ENCODE measurements around the gene GRIK4. TPM values are rescaled to one million over a fixed set of nuclear protein-coding genes. Genes with fewer than 3 reads are reported as not detected.

GRIK4 gene
- total RNA-seq, 2 experiments from 2014 or later, result 0.06 TPM; not detected in 1

GRCh38 chr11:120774591-120775386 is 263.2 kb downstream of the GRIK4 start:
- Histone ChIP-seq H2AFZ (ENCODE audit: low read length) (no peak overlapping the region), H3K9me2 (ENCODE audit: insufficient read depth, low read length) (no peaks in the 10 kb centered on the region), H3K4me3 (ENCODE audit: low read depth, low read length, poor library complexity, severe bottlenecking) (no peak overlapping the region), H3K36me3 (ENCODE audit: insufficient read depth, low read length) (no peaks in the 10 kb centered on the region), H3K4me1 (ENCODE audit: insufficient read depth, low read length, poor library complexity, severe bottlenecking) (no peaks in the 10 kb centered on the region), H3K4me2 (ENCODE audit: low read length) (no peak overlapping the region), H3K79me2 (ENCODE audit: insufficient read depth, low read depth, low read length) (no peaks in the 10 kb centered on the region), H3K9me3 (ENCODE audit: low read length) (no peaks in the 10 kb centered on the region), H4K20me1 (ENCODE audit: insufficient read depth, low read length) (no peaks in the 10 kb centered on the region; the same call in 1 of the 2 replicates), H3K27ac (ENCODE audit: low read depth, low read length, poor library complexity, severe bottlenecking) (no peak overlapping the region)
- POLR2A ChIA-PET, result no interaction called here
- DNase-seq (ENCODE audit: low spot score), result no peak
- CTCF ChIA-PET (ENCODE audit: unreplicated experiment), result no interaction called here
- BruUV-seq (replicated peaks), result no TSS peak
- intact Hi-C loops (cut with micrococcal nuclease; ENCODE audit: unreplicated experiment), result no loop called here
- TF ChIP-seq CTCF (conservative IDR thresholded peaks at IDR 0.05; ENCODE audit: low read length), result no peak
- TF ChIP-seq EZH2phosphoT487 (IDR thresholded peaks at IDR 0.05; ENCODE audit: borderline replicate concordance, low read depth, low read length), result no peak

GRCh38 chr11:120775986-120776951 is 264.7 kb downstream of the GRIK4 start:
- CTCF ChIA-PET (ENCODE audit: unreplicated experiment), result no interaction called here
- intact Hi-C loops (cut with micrococcal nuclease; ENCODE audit: unreplicated experiment), result no loop called here

More at GRCh38 chr11:120775986-120776951, 264.7 kb downstream of the GRIK4 start:
- no TSS peak for BruUV-seq (replicated peaks)
- POLR2A ChIA-PET, result no interaction called here
- no peak for DNase-seq (ENCODE audit: low spot score)
- TF ChIP-seq EZH2phosphoT487 (IDR thresholded peaks at IDR 0.05; ENCODE audit: borderline replicate concordance, low read depth, low read length) (no peak), CTCF (conservative IDR thresholded peaks at IDR 0.05; ENCODE audit: low read length) (no peak)
- no peaks in the 10 kb centered on the region for H3K9me3 ChIP-seq (ENCODE audit: low read length)
- no peaks in the 10 kb centered on the region for H3K79me2 ChIP-seq (ENCODE audit: insufficient read depth, low read depth, low read length)
- no peak overlapping the region for H3K4me2 ChIP-seq (ENCODE audit: low read length)
- H3K9me2 ChIP-seq (ENCODE audit: insufficient read depth, low read length), result no peaks in the 10 kb centered on the region
- no peak overlapping the region for H2AFZ ChIP-seq (ENCODE audit: low read length)
- H3K4me3 ChIP-seq (ENCODE audit: low read depth, low read length, poor library complexity, severe bottlenecking), result no peak overlapping the region
- no peak overlapping the region for H3K27ac ChIP-seq (ENCODE audit: low read depth, low read length, poor library complexity, severe bottlenecking)
- no peaks in the 10 kb centered on the region for H3K4me1 ChIP-seq (ENCODE audit: insufficient read depth, low read length, poor library complexity, severe bottlenecking)
- no peaks in the 10 kb centered on the region; the same call in 1 of the 2 replicates for H4K20me1 ChIP-seq (ENCODE audit: insufficient read depth, low read length)
- H3K36me3 ChIP-seq (ENCODE audit: insufficient read depth, low read length), result no peaks in the 10 kb centered on the region

Data from OCI-LY7 (cell line).